Kidney tubule cell (primary cell): ENCODE results near the gene CORO7.

Source experiments
- DNase-seq: peaks from one replicate; pipeline ENCODE4 v3.0.0-alpha.2; 2018; ENCODE audit warnings: low spot score

The CORO7 gene

DNA sequence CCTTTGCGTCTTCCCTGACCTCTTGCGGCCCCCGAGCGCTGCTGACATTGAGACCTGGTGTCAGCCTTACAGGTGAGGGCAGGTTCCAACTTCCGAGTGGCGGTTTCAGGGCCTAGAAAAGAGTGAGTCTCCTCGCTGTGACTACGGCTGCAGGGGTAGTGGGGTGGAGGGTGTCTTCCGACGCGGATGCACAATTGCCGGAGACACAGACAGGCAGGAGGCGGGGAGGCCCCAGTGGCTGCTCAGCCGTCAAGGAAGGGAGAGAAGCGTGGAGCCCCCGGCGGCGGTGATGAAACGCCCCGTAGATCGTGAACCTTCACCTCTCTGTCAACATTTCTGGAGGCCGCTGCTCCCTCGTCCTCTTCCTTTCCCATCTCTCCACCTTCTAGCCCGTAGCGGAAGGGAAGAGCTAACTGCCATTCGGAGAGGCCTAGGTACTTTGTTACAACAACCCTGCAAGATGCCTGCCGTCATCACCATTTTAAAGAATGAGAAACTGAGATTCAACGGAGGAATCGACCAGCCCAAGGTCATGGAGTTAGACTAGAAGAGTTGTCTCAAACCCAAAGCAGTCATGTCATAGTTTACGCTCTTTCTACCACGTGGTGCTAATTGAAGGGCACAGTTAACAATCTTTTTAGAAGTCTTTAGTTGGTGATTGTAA, 9.8 kb upstream of the CORO7 start:
- DNase-seq = no peak

DNA sequence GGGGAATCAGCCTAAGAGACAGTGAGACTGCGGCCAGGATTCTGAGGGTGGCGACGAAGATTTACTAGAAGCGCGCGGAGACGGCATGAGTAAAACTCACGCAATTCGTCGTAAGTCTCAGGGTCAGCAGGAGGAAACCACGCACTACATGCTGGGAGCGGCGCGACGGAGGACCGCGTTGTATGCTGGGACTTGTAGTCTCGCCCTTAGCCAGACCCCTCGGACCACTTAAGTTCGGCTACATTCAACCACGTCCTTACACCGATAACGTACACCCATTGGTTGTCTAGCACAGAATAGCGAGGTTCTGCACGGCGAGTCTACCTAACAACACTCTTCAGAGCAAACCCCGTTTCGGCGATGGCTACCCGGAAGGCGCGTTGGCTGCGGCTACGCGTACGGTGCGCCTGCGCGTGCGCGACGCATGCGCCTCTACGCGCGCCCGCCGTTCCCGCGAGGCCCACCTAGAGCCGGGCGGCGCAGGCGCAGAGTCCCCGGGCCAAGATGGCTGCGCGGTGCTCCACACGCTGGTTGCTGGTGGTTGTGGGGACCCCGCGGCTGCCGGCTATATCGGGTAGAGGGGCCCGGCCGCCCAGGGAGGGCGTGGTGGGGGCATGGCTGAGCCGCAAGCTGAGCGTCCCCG, 9.1 kb upstream of the CORO7 start, which contains the start of gene DNAJA3:
TSS of gene DNAJA3 (plus strand) at position 491 of the 643 bp plus-strand sequence. CDS start at position 505, 14 bp downstream.
- DNase-seq = peak; percentile 94

DNA sequence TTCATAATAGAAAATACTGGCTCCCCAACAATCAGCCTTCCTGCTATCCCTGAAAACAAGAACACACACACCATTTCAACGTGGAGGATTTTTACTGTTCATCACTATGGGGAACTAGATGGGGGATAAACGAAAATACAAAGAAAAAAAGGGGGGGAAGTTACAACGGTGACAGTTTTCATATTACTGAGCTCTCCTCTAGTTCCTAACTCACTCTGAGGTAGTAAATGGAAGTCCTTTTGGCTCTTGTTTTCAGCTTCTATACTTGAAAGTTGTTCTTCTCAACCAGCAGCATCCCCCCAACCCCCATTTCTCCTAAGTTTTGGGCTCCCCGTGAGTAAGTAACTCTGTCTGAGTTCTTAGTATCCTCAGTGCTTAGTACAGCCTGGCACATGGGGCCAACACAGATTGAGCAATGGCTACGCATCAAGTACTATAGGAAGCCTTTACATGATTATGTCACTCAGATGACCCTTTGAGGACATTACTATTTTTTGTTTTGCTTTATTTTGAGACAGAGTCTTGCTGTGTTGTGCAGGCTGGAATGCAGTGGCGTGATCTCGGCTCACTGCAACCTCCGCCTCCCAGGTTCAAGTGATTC, 4.2 kb upstream of the CORO7 start:
- no peak for DNase-seq

DNA sequence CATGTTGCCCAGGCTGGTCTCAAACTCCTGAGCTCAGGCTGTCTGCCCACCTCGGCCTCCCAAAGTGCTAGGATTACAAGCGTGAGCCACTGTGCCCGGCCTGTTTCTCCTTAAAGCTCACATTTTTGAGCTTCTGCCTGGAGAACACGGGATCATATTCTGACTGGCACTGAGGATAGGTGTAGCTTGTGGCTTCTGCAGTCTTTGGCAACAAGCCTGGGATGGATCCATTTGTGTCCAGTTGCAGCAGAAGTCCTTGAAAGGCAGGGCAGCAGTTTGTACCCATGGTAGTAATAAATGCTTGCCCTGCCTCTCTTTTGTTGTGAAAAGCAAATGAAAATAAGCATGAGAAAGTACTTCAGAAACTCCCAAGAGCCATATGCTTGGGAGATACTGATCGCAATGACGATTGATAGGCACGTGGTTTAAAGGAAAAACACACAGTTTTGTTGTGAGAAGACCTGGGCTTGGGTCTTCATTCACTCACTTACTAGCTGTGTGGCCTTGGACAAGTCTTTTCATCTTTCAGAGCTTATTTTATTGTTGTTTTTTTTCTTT, 3.1 kb upstream of the CORO7 start:
- DNase-seq = no peak

DNA sequence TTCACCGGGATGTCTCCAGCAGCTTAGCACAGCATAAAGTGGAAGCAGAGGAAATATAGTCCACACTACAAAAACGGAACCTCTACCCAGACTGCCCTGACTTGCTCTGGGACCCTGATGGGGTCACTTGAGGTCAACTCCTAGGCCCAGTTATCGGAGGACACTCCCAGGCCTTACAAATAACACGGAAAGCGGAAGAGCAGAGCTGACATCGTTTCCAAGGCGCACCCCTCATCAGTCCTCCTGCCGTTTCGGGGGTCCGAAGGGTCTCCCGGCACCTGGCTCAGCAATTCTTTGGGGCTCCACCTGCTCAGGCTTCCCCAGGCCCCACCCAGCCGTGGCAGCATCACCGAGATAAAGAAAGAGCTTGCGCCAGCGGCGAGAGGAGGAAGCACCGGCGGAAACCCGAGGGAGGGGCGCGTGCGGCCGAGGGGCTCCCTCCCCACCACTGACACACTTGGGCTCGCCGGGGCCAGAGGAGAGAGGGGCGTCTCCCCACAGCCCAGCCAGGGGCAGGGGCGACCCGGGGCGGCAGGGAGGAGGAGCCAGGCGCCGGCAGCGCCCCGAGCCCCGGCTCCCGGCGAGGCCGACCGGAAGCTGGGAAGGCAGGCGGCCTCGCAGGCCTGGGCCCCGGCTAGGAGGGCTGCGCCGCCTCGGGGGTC, 727 bp downstream of the CORO7 start:
- peak; percentile 49 for DNase-seq

DNA sequence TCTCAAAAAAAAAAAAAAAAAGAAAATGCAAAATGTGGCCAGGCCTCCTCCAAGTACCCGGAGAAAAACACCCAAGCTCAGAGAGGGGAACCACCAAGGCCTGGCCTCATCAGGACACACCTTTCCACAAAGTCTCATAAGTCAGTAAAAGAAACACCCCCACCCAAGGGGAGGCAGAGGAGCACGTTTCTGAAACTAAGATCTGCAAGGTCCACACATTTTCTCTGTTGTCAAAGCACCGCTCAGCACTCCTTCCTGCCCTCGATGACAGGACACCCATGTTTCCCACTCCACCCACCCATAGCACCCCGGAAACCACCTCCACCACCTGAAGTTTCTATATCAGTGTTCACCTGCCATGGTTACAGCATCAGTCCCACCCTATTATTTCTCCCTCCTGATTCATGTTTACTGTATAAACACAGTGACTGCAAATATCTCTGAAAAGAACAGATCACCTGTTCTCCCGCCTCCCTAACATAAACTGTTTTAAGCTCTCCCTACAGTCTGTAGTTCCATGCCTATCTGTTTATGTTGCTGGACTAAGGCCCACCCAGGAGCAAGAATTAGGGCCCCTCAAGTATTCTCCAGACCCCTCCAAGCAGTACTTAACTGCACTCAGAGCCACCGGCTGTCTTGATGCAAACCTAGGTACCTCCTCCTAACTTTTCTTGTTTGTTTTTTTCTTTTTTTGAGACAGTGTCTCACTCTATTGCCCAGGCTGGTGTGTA, 2.0 kb downstream of the CORO7 start:
- DNase-seq = no peak

DNA sequence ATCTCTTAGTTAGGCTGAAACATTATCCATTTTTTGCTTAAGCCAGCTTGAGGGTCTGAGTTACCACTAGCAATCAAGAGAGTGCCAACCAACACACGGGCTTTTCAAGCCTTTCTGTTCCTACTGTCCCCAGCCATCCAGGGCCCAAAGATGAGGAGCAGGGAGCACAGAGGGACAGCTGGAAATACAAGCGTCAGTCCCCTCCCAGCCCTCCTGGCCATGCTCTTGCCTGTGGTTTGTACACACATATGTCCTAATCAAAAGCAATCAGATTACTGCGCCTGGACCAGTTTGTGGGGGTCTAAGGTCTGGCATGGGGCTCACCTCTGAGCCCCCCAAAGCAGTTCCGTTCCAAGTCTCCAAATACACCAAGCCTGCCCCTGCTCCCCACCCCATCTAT, 3.5 kb downstream of the CORO7 start:
- no peak for DNase-seq

DNA sequence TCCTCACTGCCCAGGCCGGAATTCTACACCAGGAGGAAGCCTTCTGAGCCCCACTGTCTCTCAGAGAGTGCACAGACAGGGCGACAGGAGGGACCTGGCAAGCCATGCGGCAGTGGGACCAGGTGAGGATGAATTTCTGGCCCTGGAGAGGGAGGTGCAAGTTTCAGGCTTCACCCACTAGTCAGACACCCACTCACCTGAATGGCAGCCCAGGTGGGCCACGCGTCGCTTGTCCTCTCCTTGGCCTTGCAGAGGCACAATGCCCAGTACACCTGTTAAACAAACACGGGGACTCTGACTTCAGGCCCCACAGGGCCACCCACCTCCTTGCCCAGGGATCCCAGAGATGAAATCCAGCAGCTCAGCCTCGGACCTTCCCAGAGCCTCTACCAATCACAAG, 4.2 kb downstream of the CORO7 start:
- no peak for DNase-seq

DNA sequence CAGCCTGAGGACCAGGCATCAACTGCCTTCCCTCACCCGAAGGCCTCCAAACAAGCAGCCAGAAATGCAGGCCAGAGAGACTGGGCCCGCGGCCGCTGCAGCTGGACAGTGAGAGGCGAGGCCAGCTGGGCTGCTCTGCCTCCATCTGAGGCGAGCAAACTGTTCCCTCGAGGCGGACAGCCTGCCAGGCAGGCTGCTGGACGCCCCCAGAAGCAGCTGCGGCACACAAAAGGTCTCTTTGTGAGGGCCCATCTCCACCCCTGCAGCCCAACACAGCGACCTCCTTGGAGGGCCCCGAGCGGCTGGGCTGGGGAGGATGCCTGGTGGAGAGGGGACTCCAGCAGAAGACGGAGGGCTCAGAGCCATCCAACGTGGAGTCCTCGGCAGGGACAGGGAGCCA, 4.7 kb downstream of the CORO7 start:
- DNase-seq = no peak

DNA sequence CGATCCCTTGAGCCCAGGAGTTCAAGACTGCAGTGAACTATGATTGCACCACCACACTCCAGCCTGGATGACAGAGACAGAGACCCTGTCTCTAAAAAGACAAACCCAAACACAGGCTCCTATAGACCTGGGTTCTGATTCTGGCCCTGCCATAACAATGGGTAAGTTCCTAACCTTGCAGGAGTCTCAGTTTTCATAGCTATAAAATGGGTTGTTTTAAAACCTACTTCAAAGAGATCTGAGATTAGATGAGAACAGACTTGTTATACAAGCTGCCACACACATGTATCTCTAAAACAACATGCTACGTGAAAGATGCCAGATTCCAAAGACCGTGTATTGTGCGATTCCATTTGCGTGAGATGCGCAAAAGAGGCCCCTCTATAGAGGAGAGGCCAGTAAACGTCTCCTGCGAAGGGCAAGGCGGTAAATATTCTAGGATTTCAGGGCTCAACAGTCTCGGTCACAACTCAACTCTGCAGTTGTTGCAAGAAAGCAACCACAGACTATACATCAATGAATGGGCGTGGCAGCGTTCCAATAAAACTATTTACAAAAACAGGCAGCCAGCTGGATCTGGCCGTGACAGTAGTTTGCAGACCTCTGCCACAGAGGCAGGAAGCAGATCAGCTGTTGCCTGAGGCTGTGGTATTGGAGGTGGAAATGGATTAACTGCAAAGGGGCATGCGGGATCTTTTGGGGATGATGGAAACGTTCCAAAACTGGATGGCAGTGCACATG, 5.9 kb downstream of the CORO7 start:
- no peak for DNase-seq

DNA sequence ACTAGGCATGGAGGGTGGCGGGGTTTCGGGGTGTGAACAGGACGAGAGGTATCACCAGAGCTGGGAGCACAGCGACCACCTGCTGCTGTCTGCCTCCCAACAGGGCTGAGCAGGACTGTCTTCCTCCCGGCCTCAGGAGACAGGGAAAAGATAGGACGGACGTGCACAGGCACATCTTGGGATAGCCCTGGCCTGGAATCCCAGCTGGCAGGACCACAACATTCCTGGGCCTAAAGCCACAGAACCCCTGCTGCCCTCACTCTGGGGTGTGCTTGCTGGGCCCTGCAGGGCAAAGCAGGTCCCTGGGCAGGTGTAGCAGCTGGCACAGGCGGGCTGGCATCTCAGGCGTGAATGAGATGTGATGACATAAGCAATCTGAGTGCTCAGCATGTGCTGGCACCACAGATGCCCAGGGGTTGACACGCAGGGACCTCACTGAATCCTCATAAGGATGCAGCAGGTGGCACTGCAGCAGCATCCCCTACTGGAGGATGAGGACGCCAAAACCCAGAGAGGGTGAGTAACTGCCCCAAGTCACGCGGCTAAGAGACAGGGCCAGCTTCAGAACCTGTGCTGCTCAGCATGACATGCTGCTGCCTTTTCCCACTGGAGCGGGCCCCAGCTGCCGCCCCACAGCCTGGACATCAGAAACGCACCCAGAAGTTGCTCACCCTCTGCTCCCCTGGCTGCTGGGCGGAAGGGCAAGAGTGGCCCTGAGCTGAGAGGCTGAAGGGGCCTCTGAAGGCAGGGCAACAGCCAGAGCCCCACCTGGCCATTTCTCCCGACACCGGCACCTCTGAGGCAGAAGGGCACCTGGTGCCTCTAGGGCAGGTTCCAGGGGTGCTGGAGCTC, 7.1 kb downstream of the CORO7 start:
- no peak for DNase-seq

DNA sequence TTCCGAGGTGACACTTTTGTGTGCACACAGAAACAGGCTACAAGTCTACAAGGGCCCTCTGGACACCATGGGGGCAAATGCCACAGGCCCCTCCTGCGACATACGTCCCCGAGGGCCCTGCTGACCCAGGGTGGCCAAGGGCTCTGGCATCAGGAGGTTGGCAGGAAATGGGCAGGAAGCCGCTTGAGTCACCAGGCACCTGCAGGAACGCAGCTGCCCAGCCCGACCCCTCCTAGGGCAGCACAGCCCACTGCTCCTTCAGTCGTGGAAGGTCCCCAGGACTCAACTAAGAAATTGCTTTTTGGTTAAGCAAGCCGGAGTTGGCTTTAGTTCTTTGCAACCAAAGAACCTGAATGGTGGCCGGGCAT, 8.1 kb downstream of the CORO7 start:
- no peak for DNase-seq

DNA sequence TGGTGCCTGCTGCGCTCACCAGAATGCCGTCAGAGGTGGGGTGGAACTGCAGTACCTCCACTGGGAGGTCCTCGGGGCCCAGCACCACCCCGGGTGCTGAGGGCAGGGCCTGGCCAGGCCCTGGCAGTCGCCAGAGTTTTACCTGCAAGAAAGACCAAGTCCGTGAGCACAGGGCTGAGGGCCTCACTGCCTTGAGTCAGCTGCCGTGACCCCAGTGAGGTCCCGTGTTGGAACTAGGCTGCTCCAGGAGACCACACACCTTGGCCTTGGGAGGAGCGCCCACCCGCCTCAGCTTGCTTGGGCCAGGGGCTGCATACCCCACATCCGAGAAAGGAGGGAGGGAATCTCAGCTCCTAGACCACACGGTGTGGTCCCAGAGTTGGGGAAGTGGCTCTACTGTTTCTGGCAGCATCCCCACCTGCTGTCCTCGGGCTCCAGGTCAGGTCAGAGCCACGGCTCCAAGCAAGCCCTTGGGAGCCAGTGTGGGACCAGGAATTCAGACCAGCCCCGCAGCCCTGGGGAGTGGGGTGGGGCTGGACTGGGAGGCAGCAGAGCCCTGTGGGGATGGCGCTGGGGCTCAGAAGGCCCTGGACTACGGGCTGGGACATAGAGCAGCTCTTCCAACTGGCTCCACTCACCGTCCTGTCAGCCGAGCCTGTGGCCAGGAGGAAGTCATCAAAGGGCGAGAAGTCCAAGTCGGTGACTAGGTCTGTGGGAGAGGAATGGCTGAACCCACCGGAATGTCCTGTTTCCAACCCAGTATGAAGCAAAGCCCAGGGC, 8.7 kb downstream of the CORO7 start:
- no peak for DNase-seq

DNA sequence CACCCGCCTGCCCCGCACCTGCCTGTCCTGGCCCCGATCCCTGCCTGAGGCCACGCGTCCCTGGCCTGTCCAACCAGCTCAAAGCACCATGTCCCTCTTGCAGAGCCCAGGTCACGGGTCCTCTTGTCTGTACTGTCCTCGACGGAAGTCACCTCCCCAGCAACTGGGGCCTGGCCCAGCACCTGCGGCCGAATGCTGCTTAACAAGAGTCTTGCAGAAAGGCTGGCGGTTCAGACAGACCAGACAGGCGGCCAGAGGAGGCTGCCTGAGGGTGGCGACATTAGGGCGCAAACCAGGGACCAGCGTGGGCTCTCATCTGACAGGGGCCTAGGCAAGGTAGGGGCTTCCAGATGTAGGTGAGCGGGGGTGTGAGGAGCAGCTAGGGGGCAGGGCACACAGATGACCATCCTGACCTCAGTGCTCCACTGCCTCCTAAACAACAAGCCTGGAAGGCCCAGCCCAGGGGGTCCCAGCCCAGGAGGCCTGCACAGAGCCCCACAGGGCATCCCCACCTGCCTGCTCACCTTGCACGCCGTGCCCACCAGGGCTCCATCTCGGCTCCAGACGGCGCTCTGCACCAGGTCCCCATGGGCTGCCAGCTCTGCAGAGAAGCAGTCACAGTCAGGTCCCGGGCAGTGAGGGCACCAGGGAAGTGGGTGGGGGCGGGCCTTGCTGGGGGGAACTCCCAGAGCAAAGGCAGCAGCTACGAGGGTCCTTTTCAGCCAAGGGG, 11.3 kb downstream of the CORO7 start:
- DNase-seq = no peak

DNA sequence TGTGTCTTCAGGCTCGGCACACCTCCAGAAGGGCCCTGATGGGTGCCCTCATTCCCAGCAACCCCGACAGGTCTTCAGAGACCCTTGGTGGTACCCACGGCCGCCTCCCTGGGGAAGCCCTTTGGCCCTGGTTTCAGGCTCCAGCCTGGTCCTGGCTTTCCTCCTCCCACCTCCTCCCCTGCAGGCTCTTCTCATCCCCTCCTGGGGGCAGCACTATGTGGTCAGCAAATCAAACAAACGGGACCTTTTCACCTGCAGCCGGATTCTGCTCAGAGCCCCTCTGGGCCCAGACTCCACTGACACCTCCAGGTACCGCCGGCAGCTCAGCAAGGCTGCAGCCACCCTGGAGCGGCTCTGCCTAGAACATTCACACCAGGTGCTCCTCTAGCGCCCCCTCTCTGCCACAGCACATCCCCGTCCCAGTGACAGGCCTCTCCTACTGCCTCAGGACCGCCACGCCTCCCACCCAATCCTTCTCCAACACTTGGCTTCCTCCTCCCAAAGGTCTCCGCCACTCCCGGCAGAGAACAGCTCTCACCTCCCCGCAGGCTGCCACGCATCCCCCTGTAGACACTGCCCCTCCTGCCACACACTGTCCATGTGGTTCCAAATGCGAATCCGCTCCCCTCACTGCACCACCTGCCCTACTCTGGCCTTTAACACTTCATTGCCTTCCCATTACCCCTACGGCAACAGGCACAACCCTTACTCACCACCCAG, 12.0 kb downstream of the CORO7 start:
- DNase-seq = peak; percentile 41

DNA sequence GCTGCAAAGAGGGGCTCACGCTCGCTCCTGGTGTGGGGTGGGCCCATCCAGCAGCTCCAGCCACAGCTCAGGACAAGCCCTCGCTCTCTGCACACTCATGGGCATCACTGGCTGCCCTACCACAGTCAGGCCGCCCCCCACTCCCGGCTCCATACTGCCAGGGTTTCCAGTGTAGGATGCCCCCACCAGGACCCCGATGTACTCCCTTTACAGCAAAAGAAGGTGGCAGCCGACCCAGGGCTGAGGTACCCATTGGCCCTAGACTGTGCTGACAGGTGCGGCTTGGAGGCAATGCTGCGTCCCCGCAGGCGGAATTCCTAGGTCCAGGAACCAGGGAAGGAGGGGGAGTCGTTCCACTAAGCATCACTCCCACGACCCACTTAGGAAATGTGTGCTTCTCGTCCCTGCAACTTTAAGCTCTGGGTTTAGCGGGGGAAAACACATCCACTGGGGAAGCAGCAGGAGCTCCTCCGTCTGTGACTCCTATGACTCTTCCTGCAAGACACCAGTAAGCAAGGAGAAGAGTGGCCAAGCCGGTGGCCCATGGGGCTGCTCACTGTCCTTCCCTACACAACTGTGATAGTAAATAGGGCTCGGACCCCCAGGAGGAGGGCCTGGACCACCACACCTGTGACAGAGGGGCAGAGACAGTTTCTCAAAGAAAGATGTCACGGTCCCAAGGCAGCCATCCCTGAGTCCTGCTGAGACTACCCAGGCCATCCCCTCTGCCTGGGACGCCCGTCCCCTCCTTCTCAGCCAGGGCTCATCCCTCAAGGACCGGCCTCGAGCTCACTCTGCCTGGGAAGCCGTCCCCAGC, 13.1 kb downstream of the CORO7 start:
- no peak for DNase-seq

DNA sequence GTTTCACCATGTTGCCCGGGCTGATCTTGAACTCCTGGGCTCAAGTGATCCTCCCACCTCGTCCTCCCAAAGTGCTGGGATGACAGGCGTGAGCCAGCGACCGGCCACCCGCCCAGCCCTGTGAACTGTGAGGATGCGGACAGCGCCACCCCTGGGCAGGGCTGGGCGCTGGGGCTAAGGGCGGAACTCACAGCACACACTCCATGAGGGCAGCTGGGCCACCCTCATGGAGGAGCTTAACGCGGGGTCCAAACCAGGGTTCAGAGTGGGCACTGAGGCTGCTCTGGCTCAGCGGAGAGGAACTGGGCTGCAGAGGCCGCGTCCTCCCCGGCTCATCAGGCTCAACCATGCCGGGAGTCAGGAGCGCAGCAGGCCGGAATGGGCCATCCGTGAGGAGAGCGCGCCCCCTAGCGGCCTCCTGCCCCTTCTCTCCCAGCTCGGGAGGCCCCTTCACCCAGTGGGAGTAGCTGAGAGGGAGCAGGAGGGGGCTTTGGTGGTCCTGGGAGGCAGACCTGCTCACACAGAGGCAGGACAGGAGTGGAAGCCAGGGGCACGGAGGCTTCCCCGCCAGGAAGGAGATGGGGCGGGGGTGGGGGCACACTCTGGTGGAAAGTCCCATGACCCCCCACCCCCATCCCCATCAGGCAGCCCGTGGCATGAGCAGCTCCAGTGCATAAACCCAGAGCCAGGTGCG, 13.8 kb downstream of the CORO7 start:
- DNase-seq = peak; percentile 68
